ES-I3 (cell line): Measurements from ENCODE around the gene APOBEC3B.

Experiments used
- H3K36me3 ChIP-seq: 2 replicates; pipeline ENCODE4 v1.6.1; 2013; ENCODE audit warnings: mild to moderate bottlenecking, low read length, control low read depth, moderate library complexity; ENCODE audit not compliant: insufficient read depth
- H3K4me1 ChIP-seq: 2 replicates; pipeline ENCODE4 v1.6.1; 2013; ENCODE audit warnings: mild to moderate bottlenecking, control low read depth, low read length; ENCODE audit not compliant: insufficient read depth
- H3K9ac ChIP-seq: 2 replicates; pipeline ENCODE4 v1.6.1; 2013; ENCODE audit warnings: low read depth, mild to moderate bottlenecking, low read length, moderate library complexity
- H3K9me3 ChIP-seq: 2 replicates; pipeline ENCODE4 v1.6.1; 2013; ENCODE audit warnings: mild to moderate bottlenecking, low read length, moderate library complexity; ENCODE audit not compliant: control insufficient read depth, insufficient read depth

The APOBEC3B gene

DNA sequence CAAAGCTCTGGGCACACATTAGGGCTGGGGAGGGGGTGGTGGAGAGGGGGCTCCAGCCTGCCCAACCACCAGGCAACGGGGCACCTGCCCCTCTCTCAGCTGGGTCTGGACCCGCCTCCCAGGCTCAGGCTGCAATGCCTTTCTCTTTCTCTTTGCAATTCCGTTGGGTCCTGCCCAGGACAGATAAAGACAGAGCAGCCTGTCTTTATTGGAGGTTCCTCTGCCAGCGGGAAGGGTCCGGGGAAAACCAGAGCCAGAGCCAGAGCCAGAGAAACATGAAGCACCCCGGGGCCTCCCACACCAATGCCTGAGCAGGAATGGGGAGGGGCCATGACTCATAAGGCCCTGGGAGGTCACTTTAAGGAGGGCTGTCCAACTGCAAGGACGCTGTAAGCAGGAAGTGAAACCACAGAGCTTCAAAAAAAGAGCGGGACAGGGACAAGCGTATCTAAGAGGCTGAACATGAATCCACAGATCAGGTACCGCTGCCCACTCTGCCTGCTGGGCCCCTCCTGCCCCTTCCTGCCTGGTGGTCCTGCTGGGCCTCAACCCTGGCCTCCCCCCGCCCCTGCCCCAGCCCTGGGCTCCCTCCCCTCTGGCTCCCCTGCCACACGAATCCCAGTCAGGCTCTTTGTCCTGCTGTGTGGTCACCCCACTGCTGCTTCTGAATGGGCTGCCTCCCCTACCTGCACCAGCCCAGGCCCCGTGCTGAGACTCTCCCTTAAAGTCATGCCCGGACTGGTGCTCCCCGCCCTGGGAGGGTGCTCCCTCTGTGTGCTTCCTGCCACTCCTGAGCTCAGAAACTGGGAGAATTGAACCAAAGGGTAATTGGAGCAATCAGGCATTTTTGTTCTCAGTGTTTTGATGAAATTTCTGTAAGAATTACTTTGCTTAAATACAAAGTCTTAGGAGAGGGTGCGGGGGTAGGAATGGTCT lies at the start of gene APOBEC3B:
Gene APOBEC3B (plus strand): TSS at position 356 of the 936 bp plus-strand sequence. CDS start 107 bp downstream, at position 463.
- Histone ChIP-seq H3K9ac (no peak within 1 kb of the TSS), H3K36me3 (no peaks in the 10 kb centered on the region), H3K4me1 (peaks cover 10% of the 10 kb centered on the region; the same call in 1 of the 2 replicates), H3K9me3 (peaks cover 16% of the 10 kb centered on the region)

GRCh38 chr22:38935023-38935422 lies 47.1 kb upstream of the APOBEC3B start:
- Histone ChIP-seq H3K36me3 (no peaks in the 10 kb centered on the region), H3K4me1 (peaks cover 4% of the 10 kb centered on the region; the same call in 1 of the 2 replicates), H3K9ac (no peak overlapping the region), H3K9me3 (no peaks in the 10 kb centered on the region)

- no peaks in the 10 kb centered on the region for H3K9me3 ChIP-seq
- H3K4me1 ChIP-seq = peaks cover 4% of the 10 kb centered on the region; the same call in 1 of the 2 replicates
- H3K9ac ChIP-seq = no peak overlapping the region
- H3K36me3 ChIP-seq = no peaks in the 10 kb centered on the region
These were observed 46.5 kb upstream of the APOBEC3B start for GRCh38 chr22:38935616-38936015.

GRCh38 chr22:38936562-38936961 lies 45.6 kb upstream of the APOBEC3B start:
- peaks cover 4% of the 10 kb centered on the region; the same call in 1 of the 2 replicates for H3K4me1 ChIP-seq
- H3K9ac ChIP-seq = no peak overlapping the region
- no peaks in the 10 kb centered on the region for H3K36me3 ChIP-seq
- no peaks in the 10 kb centered on the region for H3K9me3 ChIP-seq

- peaks cover 4% of the 10 kb centered on the region; the same call in 1 of the 2 replicates for H3K4me1 ChIP-seq
- H3K36me3 ChIP-seq = no peaks in the 10 kb centered on the region
- H3K9me3 ChIP-seq = no peaks in the 10 kb centered on the region
- H3K9ac ChIP-seq = no peak overlapping the region
These were observed 45.1 kb upstream of the APOBEC3B start for GRCh38 chr22:38937036-38937435.

DNA sequence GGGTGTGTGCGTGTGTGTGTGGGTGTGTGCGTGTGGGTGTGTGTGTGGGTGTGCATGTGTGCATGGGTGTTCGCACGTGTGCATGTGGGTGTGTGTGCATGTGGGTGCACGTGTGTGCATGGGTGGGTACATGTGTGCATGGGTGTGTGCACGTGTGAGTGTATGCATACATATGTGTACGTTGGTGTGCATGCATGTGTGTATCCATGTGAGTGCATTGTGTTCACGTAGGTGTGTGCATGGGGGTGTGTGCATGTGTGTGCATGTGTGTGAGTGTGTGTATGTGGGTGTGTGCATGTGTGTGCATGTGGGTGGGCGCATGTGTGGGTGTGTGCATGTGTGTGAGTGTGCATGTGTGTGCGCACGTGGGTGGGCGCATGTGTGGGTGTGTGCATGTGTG lies 44.6 kb upstream of the APOBEC3B start:
- Histone ChIP-seq H3K9ac (no peak overlapping the region), H3K36me3 (no peaks in the 10 kb centered on the region), H3K9me3 (no peaks in the 10 kb centered on the region), H3K4me1 (peaks cover 4% of the 10 kb centered on the region; the same call in 1 of the 2 replicates)

DNA sequence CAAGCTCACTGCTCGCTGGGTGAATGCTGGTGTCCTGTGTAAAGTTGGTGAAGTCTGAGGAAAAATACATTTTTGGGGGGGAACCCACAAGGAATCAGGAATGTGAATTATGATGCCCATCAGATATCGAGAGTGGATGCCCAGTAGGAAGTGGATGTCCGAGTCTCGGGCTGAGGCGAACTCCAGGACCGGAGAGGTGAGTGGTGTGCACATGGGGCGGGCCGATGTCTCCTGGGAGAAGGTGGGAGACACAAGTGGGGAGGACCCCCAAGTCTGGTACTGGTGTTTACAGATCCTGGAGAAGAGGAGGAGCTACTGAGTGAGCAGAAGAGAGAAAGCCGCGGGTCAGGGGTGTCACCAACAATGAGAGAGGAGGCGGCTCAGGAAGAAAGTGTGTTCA lies 43.9 kb upstream of the APOBEC3B start:
- H3K9ac ChIP-seq = no peak overlapping the region
- H3K9me3 ChIP-seq = no peaks in the 10 kb centered on the region
- H3K4me1 ChIP-seq = peaks cover 4% of the 10 kb centered on the region; the same call in 1 of the 2 replicates
- no peaks in the 10 kb centered on the region for H3K36me3 ChIP-seq

DNA sequence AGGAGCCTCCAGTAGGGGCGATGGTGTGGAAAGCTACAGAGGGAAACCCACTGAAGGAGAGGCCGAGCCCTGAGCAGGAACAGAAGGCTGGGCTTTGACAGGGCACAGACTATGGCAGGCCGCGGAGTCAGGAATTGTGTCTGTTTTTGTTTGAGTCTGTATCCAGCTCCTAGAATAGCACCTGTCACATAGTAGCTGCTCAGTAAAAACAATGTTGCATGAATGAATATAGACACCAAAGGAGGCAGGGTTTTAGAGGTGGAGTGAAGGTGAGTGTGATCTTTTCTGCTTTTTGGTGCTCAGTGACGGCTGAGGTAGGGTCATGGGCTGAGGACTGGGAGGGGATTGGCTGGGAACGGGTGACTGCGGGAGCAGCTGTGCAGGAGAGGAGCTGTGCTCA lies 43.2 kb upstream of the APOBEC3B start:
- Histone ChIP-seq H3K9me3 (no peaks in the 10 kb centered on the region), H3K4me1 (peaks cover 4% of the 10 kb centered on the region; the same call in 1 of the 2 replicates), H3K9ac (no peak overlapping the region), H3K36me3 (no peaks in the 10 kb centered on the region)

- Histone ChIP-seq H3K9me3 (no peaks in the 10 kb centered on the region), H3K4me1 (peaks cover 4% of the 10 kb centered on the region; the same call in 1 of the 2 replicates), H3K36me3 (no peaks in the 10 kb centered on the region), H3K9ac (no peak overlapping the region)
These were observed 41.2 kb upstream of the APOBEC3B start for GRCh38 chr22:38940811-38941384.

- no peaks in the 10 kb centered on the region for H3K9me3 ChIP-seq
- peaks cover 3% of the 10 kb centered on the region; the same call in 1 of the 2 replicates for H3K4me1 ChIP-seq
- H3K36me3 ChIP-seq = no peaks in the 10 kb centered on the region
- no peak overlapping the region for H3K9ac ChIP-seq
These were observed 40.6 kb upstream of the APOBEC3B start for GRCh38 chr22:38941488-38941987.

- H3K9ac ChIP-seq = no peak overlapping the region
- no peaks in the 10 kb centered on the region for H3K36me3 ChIP-seq
- H3K4me1 ChIP-seq = peaks cover 12% of the 10 kb centered on the region; the same call in 1 of the 2 replicates
- H3K9me3 ChIP-seq = no peaks in the 10 kb centered on the region
These were observed 39.4 kb upstream of the APOBEC3B start for GRCh38 chr22:38942702-38943101.

DNA sequence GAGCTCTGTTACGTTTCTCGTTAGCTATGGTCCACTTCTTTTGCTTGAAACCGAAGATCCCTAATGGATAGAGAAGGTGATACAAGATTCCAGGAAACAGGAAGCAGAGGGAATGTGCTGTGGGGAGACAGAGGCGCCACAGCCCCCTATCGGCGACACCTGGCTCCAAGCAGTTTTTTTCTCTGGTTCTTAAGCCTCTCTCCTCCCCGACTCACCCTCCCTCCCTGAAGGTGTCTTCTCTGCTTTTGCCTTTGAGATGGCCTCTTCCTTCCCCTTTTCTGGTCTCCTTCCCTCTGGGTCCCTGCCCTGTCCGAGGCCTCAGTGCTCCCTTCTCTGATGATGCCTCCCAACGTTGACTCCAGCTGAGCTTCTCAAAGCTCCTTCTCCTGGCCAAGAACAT lies 38.9 kb upstream of the APOBEC3B start:
- no peak overlapping the region for H3K9ac ChIP-seq
- H3K9me3 ChIP-seq = no peaks in the 10 kb centered on the region
- H3K4me1 ChIP-seq = peaks cover 12% of the 10 kb centered on the region; the same call in 1 of the 2 replicates
- H3K36me3 ChIP-seq = no peaks in the 10 kb centered on the region

DNA sequence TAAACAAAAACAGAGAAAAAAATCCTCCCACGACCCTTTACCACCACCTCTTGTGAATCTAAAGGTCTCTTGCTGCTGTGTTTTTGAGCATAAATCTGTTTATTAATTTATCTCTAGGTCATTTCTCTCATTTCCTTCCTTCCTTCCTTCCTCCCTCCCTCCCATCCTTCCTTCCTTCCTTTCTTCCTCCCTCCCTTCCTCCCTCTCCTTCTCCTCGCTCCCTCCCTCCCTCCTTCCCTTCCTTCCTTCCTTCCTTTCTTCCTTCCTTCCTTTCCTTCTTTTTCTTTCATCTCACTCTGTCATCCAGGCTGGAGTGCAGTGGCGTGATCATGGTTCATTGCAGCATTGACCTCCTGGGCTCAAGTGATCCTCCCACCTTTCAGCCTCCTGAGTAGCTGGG lies 38.3 kb upstream of the APOBEC3B start:
- Histone ChIP-seq H3K9me3 (no peaks in the 10 kb centered on the region), H3K9ac (no peak overlapping the region), H3K4me1 (peaks cover 12% of the 10 kb centered on the region; the same call in 1 of the 2 replicates), H3K36me3 (no peaks in the 10 kb centered on the region)

GRCh38 chr22:38944653-38945052 lies 37.5 kb upstream of the APOBEC3B start:
- peaks cover 12% of the 10 kb centered on the region; the same call in 1 of the 2 replicates for H3K4me1 ChIP-seq

More at GRCh38 chr22:38944653-38945052, 37.5 kb upstream of the APOBEC3B start:
- Histone ChIP-seq H3K9me3 (no peaks in the 10 kb centered on the region), H3K9ac (no peak overlapping the region), H3K36me3 (no peaks in the 10 kb centered on the region)
